NCI-H748 (cell line): ENCODE measurements around the gene BCKDHB.

Source experiments
- DNase-seq: peaks from one replicate; lab custom pipeline; 2025; ENCODE audit not compliant: unreplicated experiment; lab: John Stamatoyannopoulos, UW

The BCKDHB gene

GRCh38 chr6:80148220-80148619, 41.7 kb downstream of the BCKDHB start:
- DNase-seq = no peak

- no peak for DNase-seq
Observed at GRCh38 chr6:80151635-80152034, 45.2 kb downstream of the BCKDHB start.

- no peak for DNase-seq
Observed at GRCh38 chr6:80154160-80154559, 47.7 kb downstream of the BCKDHB start.

GRCh38 chr6:80156221-80156620, 49.8 kb downstream of the BCKDHB start:
- no peak for DNase-seq

- DNase-seq = no peak
Observed at GRCh38 chr6:80158478-80158989, 52.1 kb downstream of the BCKDHB start.

GRCh38 chr6:80161434-80161833, 55.0 kb downstream of the BCKDHB start:
- no peak for DNase-seq

- DNase-seq = no peak
Observed at GRCh38 chr6:80163754-80164187, 57.3 kb downstream of the BCKDHB start.

GRCh38 chr6:80165143-80165542, 58.7 kb downstream of the BCKDHB start:
- DNase-seq = no peak

- DNase-seq = no peak
Observed at GRCh38 chr6:80165819-80166218, 59.3 kb downstream of the BCKDHB start.

- DNase-seq = no peak
Observed at GRCh38 chr6:80170433-80170832, 64.0 kb downstream of the BCKDHB start.

GRCh38 chr6:80173411-80173810, 66.9 kb downstream of the BCKDHB start:
- no peak for DNase-seq

- DNase-seq = no peak
Observed at GRCh38 chr6:80174900-80175572, 68.6 kb downstream of the BCKDHB start.

GRCh38 chr6:80179695-80180094, 73.2 kb downstream of the BCKDHB start:
- DNase-seq = no peak

GRCh38 chr6:80181352-80182081, 75.0 kb downstream of the BCKDHB start:
- DNase-seq = no peak

- no peak for DNase-seq
Observed at GRCh38 chr6:80182308-80182707, 75.8 kb downstream of the BCKDHB start.

GRCh38 chr6:80183019-80183795, 76.7 kb downstream of the BCKDHB start:
- no peak for DNase-seq

GRCh38 chr6:80185492-80185891, 79.0 kb downstream of the BCKDHB start:
- DNase-seq = no peak

GRCh38 chr6:80186082-80186481, 79.6 kb downstream of the BCKDHB start:
- no peak for DNase-seq

- no peak for DNase-seq
Observed at GRCh38 chr6:80196906-80197305, 90.4 kb downstream of the BCKDHB start.

GRCh38 chr6:80197474-80197873, 91.0 kb downstream of the BCKDHB start:
- DNase-seq = no peak

GRCh38 chr6:80197986-80198385, 91.5 kb downstream of the BCKDHB start:
- DNase-seq = no peak

GRCh38 chr6:80203283-80203682, 96.8 kb downstream of the BCKDHB start:
- DNase-seq = no peak
